ENCODE data around the gene MLC1.

MLC1 gene

DNA sequence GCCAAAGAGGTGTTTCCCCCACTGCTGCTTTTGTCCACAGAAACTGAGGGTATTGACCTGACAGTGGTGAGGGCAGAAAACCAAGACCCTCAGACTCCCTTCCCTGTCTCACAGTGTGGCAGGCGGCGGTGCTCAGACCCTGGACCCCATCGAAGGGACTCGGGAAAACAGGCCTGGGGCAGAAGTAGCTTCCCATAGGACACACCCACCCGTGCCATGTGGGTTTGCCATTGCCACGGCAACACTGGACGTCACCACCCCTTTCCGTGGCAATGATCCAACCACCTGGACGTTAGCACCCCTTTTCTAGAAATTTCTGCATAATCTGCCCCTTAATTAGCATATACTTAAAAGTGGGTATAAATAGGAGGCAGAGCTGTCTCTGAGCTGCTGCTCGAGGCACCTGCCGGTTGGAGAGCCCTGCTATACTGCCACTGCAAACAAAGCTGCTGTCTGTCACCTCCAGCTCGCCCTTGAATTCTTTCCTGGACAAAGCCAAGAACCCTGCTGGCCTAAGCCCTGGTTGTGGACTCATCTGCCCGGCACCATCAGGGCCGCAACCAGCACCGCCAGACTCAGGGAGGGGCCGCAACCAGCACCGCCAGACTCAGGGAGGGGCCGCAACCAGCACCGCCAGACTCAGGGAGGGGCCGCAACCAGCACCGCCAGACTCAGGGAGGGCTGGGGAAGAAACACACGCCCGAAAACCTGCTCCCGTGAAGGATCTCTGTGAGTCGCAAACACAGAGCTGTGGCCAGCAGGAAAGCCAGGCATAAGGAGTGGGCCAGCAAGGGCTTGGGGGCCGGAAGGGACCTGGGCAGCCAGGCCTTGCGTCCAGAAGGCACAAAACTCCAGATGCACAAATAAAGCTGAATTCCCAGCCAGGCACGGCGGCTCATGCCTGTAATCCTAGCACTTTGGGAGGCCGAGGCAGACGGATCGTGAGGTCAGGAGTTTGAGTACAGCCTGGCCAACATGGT, 10.4 kb downstream of the MLC1 start:
- DNase-seq: no peak

DNA sequence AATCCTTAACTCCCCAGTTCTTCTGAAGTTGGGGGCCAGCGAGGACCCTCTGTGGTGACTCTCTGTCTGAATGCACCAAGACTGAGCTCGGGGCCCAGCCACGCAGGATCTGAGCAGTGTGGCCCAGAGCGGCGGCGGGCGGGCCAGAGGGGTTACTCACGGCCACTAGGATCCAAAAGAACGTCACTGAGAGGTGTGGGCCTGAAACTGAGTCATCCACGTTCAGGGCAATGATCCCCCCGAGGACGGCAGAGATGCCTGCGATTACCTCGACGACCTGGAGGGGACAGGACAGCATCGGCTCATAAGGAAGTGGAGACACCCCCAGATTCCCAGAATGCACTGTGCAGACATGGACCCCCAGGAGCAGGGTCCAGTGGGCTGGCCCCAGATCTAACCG, 11.2 kb downstream of the MLC1 start:
- DNase-seq: no peak

DNA sequence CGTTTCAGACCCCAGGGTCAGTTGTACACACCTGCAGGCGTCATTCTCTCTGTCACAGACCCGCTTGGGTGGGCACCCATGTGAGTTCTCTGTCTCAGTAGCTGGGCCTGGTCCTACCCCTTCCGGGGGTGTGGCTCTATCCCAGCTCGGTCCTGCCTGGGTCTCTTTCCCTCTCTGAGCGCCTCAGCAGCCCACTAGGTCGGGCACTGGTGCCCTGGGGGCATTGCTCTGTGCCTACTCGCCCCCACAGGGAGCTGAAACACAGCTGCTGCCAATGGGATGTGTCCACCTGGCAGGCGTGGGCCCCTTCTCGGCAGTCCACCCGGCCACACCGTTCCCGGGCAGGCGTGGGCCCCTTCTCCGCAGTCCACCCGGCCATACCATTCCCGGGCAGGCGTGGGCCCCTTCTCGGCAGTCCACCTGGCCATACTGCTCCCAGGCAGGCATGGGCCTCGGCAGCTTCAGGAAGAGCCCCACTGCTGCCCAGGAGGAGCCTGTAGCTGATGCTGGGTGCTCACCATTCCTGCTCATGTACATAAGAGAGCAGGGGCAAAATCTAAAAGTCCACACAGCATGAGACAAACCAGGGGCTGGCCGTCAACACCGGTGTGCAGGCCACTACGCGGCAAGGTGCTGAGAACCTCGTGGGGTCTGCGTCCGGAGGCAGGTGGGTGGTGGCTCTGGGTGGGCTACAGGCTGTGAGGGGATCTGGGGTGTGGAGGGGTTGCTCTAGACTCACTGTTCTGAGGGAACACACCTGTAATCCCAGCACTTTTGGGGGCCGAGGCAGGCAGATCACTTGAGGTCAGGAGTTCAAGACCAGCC, 12.3 kb downstream of the MLC1 start:
- DNase-seq: no peak

DNA sequence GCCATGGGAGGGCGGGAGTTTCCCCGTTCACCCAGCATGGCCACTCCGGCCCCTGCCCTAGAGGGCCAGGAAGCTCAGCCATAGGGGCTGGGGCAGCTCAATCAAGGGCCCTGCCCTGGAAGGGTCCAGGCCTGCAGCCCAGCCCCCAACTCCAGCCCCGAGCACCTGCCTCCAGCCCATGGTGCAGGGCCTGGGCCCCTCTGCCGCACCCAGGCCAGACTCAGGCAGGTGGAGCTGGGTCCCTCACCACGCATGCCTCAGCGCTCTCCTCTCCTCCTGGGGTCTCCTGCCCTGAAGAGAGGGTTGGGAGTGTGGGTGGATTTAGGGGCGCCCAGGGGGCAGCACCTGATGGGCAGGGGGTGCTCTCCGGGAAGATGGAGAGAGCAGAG, 13.1 kb downstream of the MLC1 start:
- no peak for DNase-seq

DNA sequence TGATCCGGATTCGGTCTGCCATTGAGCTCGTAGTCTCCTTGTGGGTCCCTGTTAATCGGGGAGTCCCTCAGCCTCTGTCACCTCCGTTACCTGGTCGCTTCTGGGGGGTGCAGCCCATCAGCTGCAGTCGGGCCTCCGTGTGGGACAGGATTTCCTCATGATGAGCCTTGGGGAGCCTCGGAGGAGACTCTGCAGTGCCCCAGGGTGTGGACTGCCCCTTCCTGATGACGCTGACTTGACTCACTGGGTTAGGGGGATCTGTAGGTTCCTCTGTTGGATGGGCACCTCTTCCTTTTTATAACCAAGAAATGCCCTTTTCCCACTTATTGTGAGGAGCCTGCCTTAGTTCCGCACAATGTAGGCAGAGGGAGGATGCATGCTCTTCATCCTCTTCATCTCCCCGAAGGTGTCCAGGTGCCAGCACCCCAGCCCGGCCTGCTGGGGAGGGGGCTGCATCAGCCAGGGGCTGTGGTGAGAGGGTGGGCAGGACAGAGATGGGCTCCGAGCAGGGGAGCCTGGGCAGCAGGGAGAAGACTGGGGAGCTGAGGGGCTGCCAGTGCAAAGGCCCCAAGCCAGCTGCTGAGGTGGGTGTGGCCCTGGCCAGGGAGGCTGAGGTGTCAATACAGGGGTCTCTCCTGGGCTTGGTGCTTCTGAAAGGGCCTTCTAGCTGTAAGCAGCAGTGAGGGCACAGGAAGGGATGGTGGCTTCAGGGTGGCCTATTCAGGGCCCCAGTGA, 13.6 kb downstream of the MLC1 start:
- DNase-seq: no peak

DNA sequence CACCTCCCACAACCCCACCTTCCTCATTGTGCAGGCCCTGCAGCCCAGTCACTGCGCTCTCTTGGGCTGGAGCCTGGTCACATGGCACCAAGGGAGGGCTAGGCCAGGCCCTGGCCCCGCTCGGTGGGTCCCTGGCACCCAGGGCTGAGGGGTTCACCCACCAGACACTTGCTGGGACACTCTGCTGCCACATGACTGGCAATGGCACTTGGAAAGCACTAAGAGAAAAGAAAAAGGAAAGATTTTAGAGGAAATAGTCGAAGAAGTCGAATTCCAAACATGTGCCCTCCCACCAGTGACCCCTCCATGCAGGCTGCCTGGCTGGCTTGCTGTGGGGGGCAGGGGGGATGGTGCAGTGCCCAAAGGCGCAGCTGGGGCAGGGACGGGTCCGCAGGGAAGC, 14.9 kb downstream of the MLC1 start:
- no peak for DNase-seq

DNA sequence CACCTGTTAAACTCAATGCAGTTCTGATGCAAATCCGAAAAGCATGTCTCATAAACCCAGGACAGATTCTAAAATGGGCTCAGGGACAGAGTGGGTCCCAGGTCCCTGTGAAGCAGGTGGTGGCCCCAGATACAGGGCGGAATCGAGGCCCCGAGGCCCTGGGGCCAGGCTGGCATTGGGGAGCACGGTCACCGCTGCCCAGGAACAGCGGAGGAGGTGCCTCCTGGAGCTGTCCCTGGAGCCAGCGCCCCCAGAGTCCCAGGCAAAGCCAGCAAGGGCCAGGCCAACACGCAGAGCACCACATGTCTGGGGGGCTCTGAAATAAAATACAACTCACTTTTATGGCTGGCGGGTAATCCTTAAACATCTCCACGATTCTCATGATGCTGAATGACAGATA, 17.1 kb downstream of the MLC1 start:
- no peak for DNase-seq

DNA sequence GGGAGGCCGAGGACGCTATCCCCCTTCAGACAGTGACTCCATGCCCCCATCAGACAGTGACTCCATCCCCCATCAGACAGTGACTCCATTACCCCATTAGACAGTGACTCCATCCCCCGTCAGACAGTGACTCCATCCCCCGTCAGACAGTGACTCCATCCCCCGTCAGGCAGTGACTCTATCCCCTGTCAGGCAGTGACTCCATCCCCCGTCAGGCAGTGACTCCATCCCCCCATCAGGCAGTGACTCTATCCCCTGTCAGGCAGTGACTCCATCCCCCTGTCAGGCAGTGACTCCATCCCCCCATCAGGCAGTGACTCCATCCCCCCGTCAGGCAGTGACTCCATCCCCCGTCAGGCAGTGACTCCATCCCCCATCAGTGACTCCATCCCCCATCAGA, 18.0 kb downstream of the MLC1 start:
- no peak for DNase-seq

DNA sequence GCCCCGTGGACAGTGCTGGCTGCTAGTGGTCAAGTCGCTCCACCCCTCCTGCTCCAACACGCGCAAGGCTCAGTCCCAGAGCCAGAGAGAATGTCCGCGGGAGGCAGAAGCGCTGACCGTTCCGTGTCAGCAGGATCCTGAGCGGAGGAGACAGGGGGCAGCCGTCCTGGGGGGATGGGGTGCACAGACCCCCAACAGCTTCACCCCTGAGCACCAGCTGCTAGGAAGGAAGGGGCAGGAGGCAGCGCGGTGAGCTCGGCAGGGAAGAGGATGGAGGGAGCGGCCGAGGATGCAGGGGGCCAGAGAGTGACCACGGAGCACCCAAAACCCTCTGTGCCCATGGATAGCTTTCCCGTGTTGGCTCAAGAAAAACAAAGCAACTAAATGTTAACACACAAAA, 20.8 kb downstream of the MLC1 start:
- DNase-seq: no peak

DNA sequence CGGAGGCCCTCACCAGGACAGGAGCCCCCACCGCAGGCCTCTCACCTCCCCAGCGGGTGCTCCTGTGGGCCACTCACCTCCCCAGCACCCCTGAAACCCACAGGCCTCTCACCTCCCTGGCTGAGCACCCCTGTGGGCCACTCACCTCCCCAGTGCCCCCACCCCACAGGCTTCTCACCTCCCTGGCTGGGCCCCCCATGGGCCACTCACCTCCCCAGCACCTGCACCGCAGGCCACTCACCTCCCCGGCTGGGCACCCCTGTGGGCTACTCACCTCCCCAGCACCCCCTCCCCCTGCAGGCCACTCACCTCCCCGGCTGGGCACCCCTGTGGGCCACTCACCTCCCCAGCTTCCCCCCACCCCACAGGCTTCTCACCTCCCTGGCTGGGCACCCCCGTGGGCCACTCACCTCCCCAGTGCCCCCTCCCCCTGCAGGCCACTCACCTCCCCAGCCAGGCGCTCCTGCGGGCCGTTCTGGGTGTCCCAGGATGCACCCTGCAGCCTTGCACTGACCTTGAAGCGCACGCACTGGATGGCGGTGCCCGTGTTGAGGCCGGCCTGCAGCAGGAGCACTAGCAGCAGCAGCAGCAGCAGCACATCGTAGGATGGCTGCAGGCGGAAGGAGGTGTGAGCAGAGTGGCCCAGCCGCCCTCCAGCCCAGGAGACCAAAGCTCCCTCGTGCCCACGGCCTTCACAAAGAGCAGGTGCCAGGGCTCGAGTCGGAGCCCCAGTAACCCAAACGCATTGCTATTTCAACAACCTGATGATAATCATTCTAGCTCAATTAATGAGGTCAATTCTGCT, 21.4 kb downstream of the MLC1 start:
- no peak for DNase-seq

DNA sequence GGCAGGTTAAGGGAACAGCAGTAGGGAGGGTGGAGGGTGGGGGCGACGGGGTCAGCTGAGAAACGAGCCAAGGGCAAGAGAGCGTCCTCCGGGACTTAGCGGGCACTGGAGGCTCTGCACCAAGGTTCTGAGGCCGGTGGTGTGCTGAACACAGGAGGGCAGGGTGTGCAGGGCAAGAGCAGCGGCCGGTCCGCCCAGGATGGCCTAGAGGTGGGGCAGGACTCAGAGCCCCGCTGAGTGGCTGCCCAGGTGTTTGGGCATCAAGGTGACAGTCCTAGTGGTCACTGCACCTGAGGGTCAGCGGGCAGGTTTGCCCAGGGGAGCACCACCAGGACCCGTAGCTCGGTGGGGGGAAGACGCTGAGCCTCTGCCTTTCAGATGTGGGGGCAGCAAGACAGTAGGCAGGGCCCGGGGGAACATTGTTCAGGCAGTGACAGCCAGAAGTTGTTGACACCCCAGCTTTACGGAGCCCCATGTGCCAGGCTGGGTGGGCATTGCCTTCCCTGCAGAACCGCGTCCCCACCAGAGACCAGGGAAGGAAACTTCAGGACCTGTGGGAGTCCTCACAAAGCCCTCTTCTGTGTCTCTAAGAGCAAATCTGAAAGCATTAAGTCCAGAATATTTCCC, 22.6 kb downstream of the MLC1 start:
- no peak for DNase-seq

DNA sequence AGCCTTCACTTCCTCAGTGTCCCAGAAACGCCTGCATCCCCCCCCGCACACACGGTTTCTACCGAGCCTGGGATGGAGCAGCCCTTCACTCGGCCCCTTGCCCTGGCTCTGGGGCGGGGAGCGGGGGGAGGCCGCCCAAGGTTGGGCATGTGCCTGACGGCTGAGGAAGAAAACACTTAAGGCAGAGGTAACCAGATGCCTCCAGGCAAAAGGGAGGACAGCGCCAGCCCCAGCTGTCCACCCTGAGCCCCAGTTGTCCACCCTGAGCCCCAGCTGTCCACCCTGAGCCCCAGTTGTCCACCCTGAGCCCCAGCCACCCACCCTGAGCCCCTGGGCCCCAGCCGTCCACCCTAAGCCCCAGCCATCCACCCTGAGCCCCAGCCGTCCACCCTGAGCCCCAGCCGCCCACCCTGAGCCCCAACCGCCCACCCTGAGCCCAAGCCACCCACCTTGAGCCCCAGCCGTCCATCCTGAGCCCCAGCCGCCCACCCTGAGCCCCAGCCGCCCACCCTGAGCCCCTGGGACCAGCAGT, 23.3 kb downstream of the MLC1 start:
- DNase-seq: no peak

DNA sequence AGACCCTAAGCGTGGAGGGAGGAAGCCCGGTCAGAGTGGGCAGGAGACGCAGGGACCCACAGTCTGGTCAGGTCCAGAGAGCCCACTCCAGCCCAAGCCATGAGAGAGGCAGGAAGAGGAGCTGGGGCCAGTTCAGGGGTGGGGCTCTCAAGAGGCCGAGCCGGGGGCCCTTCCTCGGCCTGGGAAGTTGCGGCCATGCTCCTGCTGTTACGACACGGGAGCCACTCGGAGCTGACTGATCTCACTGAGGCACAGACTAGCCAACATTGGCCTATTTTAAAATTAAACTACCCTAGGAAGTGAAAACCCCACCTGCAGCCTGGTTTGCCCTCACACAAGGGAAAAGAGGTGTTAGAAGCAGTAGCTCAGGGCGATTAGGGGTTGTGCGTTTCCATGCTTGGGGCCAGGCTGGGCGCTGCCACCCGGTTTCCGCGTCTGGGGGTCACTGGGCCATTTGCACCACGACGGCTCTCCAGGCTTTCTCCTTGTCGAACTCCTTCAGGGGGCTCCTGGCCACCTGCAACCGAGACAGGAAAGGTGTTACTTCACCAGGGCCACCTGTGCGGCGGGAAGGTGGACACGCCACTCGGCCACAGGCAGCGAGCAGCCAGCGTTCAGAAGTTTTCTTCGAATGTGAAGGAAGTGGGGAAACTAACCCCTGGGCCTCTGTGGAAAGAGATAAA, 23.9 kb downstream of the MLC1 start:
- no peak for DNase-seq

DNA sequence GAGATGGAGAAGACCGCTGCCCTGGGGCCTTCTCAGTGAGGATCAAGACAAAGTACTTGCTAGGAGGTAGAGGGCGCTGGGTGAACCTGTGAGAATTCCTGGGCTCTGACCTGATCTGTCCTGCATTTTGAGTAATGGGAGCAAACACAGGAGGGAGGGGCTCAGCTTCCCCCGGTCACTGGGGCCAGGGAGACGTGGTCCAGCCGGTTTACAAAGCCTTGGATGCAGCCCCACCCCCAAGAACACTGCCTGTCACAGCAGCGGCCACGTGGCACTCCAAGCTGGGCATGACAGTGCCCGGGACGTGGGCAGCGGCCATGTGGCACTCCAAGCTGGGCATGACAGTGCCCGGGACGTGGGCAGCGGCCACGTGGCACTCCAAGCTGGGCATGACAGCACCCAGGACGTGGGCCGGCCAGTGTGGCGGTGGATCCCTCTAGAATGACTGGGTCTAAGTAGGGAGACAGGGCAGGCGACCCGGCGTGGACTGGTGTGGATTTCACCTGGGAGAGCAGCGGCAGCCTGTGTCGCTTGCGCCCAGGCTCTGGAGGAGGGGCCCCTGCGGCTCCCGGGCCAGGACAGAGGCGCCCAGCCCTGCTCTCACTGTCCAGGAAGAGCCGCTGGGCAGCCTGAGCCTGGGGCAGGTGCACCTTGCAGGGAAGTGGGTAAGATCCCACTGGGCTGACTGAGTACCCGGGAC, 24.6 kb downstream of the MLC1 start:
- no peak for DNase-seq

DNA sequence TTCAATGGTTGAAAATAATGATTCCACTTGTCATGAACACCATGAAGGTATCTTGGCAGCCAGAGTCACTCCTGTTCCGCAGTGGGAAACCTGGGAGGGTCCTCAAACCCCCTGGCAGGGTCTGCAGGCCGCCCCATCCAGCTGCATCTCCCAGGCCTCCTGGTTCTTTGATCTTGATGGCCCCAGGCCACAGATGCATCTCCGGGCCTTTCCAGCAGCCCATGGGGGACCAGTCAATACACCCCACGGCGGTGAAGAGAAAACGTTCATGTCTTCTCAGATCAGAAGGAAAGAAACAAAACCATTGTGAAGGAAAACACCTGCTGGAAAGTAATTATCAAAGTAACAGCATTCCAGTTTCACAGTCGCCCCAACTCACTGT, 25.4 kb downstream of the MLC1 start:
- no peak for DNase-seq

DNA sequence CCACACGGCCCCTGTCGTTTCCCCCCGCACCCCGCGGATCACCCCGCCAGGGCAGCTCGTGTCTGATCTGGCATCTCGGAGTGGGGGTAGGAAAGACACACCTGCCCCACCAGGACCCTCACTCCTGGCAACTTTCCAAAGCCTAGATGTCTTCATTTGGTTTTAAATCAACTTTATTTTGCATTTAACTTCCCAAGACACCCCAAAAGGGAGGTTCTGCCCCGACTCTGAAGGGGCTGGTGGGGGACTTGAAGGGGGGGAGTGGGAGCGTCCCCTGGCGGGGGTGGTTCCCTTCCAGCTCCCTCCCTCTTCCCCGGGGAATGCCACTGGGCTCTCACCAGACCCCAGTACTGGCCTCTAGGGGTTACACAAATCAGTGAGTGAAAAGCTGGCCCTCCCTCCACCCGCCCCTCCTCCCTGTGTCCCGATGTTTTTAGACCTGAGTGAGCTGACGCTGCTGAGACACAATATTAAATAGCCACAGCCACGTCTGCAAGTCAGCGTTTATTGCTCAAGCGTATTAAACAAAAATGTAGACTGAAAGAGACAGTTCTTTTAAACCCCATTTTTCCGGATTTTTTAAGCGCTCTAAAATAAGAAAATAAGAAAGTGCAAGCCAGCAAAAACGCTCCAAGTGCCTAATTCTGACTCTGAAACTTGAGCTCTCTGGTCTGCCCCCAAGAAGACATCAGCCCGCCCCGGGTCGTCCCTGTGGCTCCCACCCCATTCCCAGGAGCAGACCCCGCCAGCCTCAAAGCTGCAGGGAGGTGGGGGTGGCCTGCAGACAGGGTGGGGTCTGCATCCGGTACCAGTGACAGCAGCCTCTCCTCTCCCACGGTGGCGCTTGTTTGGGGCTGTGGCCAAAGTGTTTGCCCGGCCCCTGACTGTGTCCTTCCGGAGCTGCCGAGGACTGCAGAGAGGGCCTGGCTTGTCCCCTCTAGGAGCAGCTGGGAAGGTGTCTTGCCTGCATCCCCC, 26.0 kb downstream of the MLC1 start:
- DNase-seq: no peak

DNA sequence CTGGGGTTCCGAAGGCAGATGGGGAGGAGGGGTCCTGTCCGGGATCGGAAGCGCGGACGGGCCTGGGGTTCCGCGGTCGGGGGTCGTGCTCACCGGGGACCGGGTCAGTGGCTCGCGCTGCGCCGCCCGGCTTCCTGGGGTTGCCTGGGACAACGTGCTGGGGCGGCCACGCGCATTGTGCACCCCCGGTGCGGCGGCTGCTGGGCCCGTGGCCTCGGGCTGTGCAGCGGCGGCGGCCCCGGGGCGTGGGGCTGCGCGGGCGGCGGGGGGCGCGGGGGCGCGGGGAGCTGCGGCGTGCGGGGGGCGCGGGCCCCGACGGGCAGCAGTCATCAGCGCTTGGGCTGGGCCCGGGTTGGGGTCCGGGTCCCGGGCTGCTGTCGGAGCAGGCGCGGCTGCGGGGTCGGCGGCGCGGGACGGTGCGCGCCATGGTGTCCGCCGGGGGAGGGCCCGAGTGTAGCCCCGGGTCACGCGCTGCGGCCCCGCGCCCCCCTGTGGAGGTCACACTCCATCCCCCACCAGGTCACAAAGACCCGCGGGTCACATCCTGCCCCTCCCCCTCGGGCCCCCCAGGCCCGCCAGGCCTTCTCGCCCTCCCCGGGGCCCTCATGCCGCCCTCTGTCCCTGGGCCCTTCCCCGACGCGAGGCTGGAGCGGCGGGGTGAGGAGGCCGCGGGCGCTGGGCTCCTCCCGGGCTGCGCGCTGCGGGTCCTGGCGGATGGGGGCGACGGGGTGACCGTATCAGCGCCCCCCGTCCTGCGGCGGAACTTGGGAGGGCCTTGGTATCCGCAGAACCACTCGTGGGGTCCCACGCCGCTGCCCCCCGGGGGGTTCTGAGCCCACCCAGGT, 26.9 kb downstream of the MLC1 start, which contains the start of gene TTLL8:
Gene TTLL8 (minus strand): TSS at position 238 of the 845 bp plus-strand sequence.
- DNase-seq: no peak
